Panc1 (cell line): ENCODE measurements around the gene TRANK1.

Experiments used
- CTCF ChIP-seq: fragments of 450-650 bp; IDR thresholded peaks from 2 replicates; pipeline ENCODE4 v1.5.1; 2017; ENCODE audit warnings: mild to moderate bottlenecking
- POLR2AphosphoS5 ChIP-seq: IDR thresholded peaks from 2 replicates; pipeline ENCODE4 v1.6.1; 2012; ENCODE audit warnings: mild to moderate bottlenecking, low read depth, low read length, moderate library complexity
- REST ChIP-seq, 2 experiments: IDR thresholded peaks; 2 replicates each; pipeline ENCODE4 v1.6.1; 2011 to 2012; ENCODE audit warnings: low read depth in 2 of 2, control low read depth in 1 of 2, low read length in 1 of 2, mild to moderate bottlenecking in 1 of 2, moderate library complexity in 1 of 2; ENCODE audit not compliant: insufficient read depth in 1 of 2
- SIN3A ChIP-seq: IDR thresholded peaks from 2 replicates; pipeline ENCODE4 v1.6.1; 2012; ENCODE audit warnings: low read depth, mild to moderate bottlenecking, low read length, moderate library complexity, borderline replicate concordance; ENCODE audit not compliant: insufficient read depth

- TF ChIP-seq CTCF (no peak), REST (IDR thresholded peaks at IDR 0.05; ENCODE audit: insufficient read depth in 1 of 2, low read depth in 2 of 2, low read length in 1 of 2) (no peak), SIN3A (no peak), POLR2AphosphoS5 (no peak)
Measured at GRCh38 chr3:36790765-36791164, 154.1 kb downstream of the TRANK1 start.
